Natural killer cell (primary cell): ENCODE measurements around the gene CFAP99. TPM values are rescaled to one million over a fixed set of nuclear protein-coding genes. Genes with fewer than 3 reads are reported as not detected.

ENCODE experiments used
- ATAC-seq, 3 donors: fragments of 150-1000 bp in 2 of 3; fragments of 200-7000 bp in 1 of 3; cut with Tn5 transposase; 1 replicate in 1 of 3; 2 replicates in 2 of 3; pipeline ENCODE4 v1.10.0; 2021; ENCODE audit warnings: mild to moderate bottlenecking in 2 of 3, moderate library complexity in 2 of 3
- DNase-seq, 2 donors: peaks; one replicate each; pipeline versions ENCODE4 v3.0.0 to v3.0.0-alpha.2; 2013 to 2021; ENCODE audit warnings: mixed read lengths in 1 of 2
- H3K27ac ChIP-seq: one replicate; pipeline ENCODE4 v1.5.1; 2013; ENCODE audit warnings: mild to moderate bottlenecking, low read length
- H3K27me3 ChIP-seq: one replicate; pipeline ENCODE4 v1.6.1; 2013; ENCODE audit warnings: low read length; ENCODE audit not compliant: control insufficient read depth, insufficient read depth
- H3K36me3 ChIP-seq: one replicate; pipeline ENCODE4 v1.6.1; 2013; ENCODE audit warnings: low read length; ENCODE audit not compliant: control insufficient read depth, insufficient read depth
- H3K4me1 ChIP-seq: one replicate; pipeline ENCODE4 v1.6.1; 2013; ENCODE audit warnings: low read length; ENCODE audit not compliant: control insufficient read depth, insufficient read depth
- H3K4me3 ChIP-seq: one replicate; pipeline ENCODE4 v1.5.1; 2013; ENCODE audit warnings: low read length
- H3K9me3 ChIP-seq: one replicate; pipeline ENCODE4 v1.6.1; 2013; ENCODE audit warnings: low read length; ENCODE audit not compliant: control insufficient read depth, insufficient read depth
- H3K27ac Mint-ChIP-seq, 2 donors: one replicate each; pipeline ENCODE4 v1.8.0; 2022; ENCODE audit warnings: mild to moderate bottlenecking in 2 of 2, mixed read lengths in 2 of 2, moderate library complexity in 1 of 2
- H3K27me3 Mint-ChIP-seq, 2 donors: one replicate each; pipeline ENCODE4 v1.8.0; 2022; ENCODE audit warnings: low read depth in 2 of 2, mixed read lengths in 2 of 2
- H3K36me3 Mint-ChIP-seq: one replicate; pipeline ENCODE4 v1.8.0; 2022; ENCODE audit warnings: mixed read lengths
- H3K4me1 Mint-ChIP-seq, 2 donors: one replicate each; pipeline ENCODE4 v1.8.0; 2022; ENCODE audit warnings: mixed read lengths in 2 of 2
- H3K4me3 Mint-ChIP-seq: one replicate; pipeline ENCODE4 v1.8.0; 2022; ENCODE audit warnings: mild to moderate bottlenecking, moderate library complexity, mixed read lengths
- H3K9me3 Mint-ChIP-seq, 2 donors: one replicate each; pipeline ENCODE4 v1.8.0; 2022; ENCODE audit warnings: mixed read lengths in 2 of 2
- CTCF ChIP-seq: fragments of 200-600 bp; IDR thresholded peaks from one replicate; pipeline ENCODE4 v1.8.0; 2022; ENCODE audit warnings: antibody characterized with exemption
- WGBS: methylation state at CpG from one replicate; pipeline ENCODE4 v1.1.7; 2013; ENCODE audit warnings: missing lambda C conversion rate; ENCODE audit not compliant: insufficient coverage; 5-methylcytosine and 5-hydroxymethylcytosine counted together
- intact Hi-C: fragments of 100-400 bp; cut with micrococcal nuclease; formaldehyde crosslinking; loops from one replicate; pipeline ENCODE4 v1.14.2; 2022
- total RNA-seq, 4 donors: library from RNA; stranded (reverse); fragments of 120-200 nt in 1 of 4; gene quantifications; one replicate each; pipeline versions ENCODE4 v1.2.3 to v1.2.4, GENCODE V29; 2013 to 2022

CFAP99 gene
- total RNA-seq, 3 donors from 2014 or later (not counting 1 experiment from before 2014, with no cell fraction given): not detected

GRCh38 chr4:2457481-2458295, 38.9 kb downstream of the CFAP99 start:
- Mint-ChIP-seq H3K4me1 (peaks cover 0 to 6% of the 10 kb centered on the region in 2 donors), H3K27me3 (peaks cover 0 to 6% of the 10 kb centered on the region in 2 donors), H3K36me3 (no peaks in the 10 kb centered on the region), H3K4me3 (no peak overlapping the region), H3K27ac (no peak overlapping the region), H3K9me3 (no peaks in the 10 kb centered on the region)
- Histone ChIP-seq H3K4me1 (peaks cover 5% of the 10 kb centered on the region), H3K9me3 (no peaks in the 10 kb centered on the region), H3K36me3 (no peaks in the 10 kb centered on the region), H3K27ac (no peak overlapping the region), H3K27me3 (no peaks in the 10 kb centered on the region), H3K4me3 (no peak overlapping the region)
- no peak for DNase-seq
- intact Hi-C loops: no loop called here
- ATAC-seq: no peak
- WGBS: 91% methylated on average over 24 of the region's 24 CpGs
- TF ChIP-seq CTCF: no peak

GRCh38 chr4:2458546-2459491, 40.1 kb downstream of the CFAP99 start:
- no peak overlapping the region for H3K4me3 ChIP-seq
- H3K36me3 ChIP-seq: no peaks in the 10 kb centered on the region
- DNase-seq (no peak), ATAC-seq (no peak)
- 93% methylated on average over 38 of the region's 38 CpGs for WGBS
- H3K36me3 Mint-ChIP-seq: no peaks in the 10 kb centered on the region
- H3K4me1 Mint-ChIP-seq: peaks cover 0 to 14% of the 10 kb centered on the region in 2 donors
- H3K27ac Mint-ChIP-seq: no peak overlapping the region
- H3K27me3 ChIP-seq: no peaks in the 10 kb centered on the region
- peaks cover 13% of the 10 kb centered on the region for H3K4me1 ChIP-seq
- TF ChIP-seq CTCF: no peak
- H3K9me3 Mint-ChIP-seq: no peaks in the 10 kb centered on the region
- no peaks in the 10 kb centered on the region for H3K9me3 ChIP-seq
- no peak overlapping the region for H3K27ac ChIP-seq
- peaks cover 0 to 6% of the 10 kb centered on the region in 2 donors for H3K27me3 Mint-ChIP-seq
- intact Hi-C loops: no loop called here
- no peak overlapping the region for H3K4me3 Mint-ChIP-seq

- no peak for ATAC-seq
- no peaks in the 10 kb centered on the region for H3K9me3 Mint-ChIP-seq
- no peaks in the 10 kb centered on the region for H3K36me3 ChIP-seq
Observed at GRCh38 chr4:2459589-2460349, 41.0 kb downstream of the CFAP99 start.

More at GRCh38 chr4:2459589-2460349, 41.0 kb downstream of the CFAP99 start:
- no peak overlapping the region for H3K4me3 Mint-ChIP-seq
- H3K27ac Mint-ChIP-seq: no peak overlapping the region
- intact Hi-C loops: no loop called here
- no peaks in the 10 kb centered on the region for H3K9me3 ChIP-seq
- 95% methylated on average over 18 of the region's 19 CpGs for WGBS
- peaks cover 13% of the 10 kb centered on the region for H3K4me1 ChIP-seq
- H3K27me3 Mint-ChIP-seq: peaks cover 0 to 6% of the 10 kb centered on the region in 2 donors
- no peak overlapping the region for H3K4me3 ChIP-seq
- no peak for TF ChIP-seq CTCF
- DNase-seq: no peak
- H3K36me3 Mint-ChIP-seq: no peaks in the 10 kb centered on the region
- H3K27me3 ChIP-seq: no peaks in the 10 kb centered on the region
- H3K27ac ChIP-seq: no peak overlapping the region
- H3K4me1 Mint-ChIP-seq: peaks cover 0 to 14% of the 10 kb centered on the region in 2 donors
